ENCODE results near the gene DHFR2.

GRCh38 chr3:94009608-94010007, 53.1 kb downstream of the DHFR2 start:
- no peak for TF ChIP-seq ZNF510 (tag by site-specific recombination; IDR thresholded peaks at IDR 0.05; ENCODE audit: insufficient replicate concordance)
- no peak for TF ChIP-seq HOXA7 (CRISPR knock-in tag; IDR thresholded peaks at IDR 0.05; ENCODE audit: borderline replicate concordance)
- no peak for TF ChIP-seq ZNF560 (tag by site-specific recombination; IDR thresholded peaks at IDR 0.05; ENCODE audit: borderline replicate concordance)
- TF ChIP-seq CTCF (tag by site-specific recombination; IDR thresholded peaks at IDR 0.05): no peak
- TF ChIP-seq ZNF433 (tag by site-specific recombination; IDR thresholded peaks at IDR 0.05; ENCODE audit: low read depth): no peak
- TF ChIP-seq ZNF658 (tag by site-specific recombination; IDR thresholded peaks at IDR 0.05): no peak
- TF ChIP-seq SP2 (tag by site-specific recombination; IDR thresholded peaks at IDR 0.05): no peak
- TF ChIP-seq ZBTB8A (tag by site-specific recombination; IDR thresholded peaks at IDR 0.05): no peak
- TF ChIP-seq ZSCAN30 (tag by site-specific recombination; IDR thresholded peaks at IDR 0.05): no peak

Data from HEK293 (cell line).